HEK293 (cell line): Measurements from ENCODE around the gene PRRT1.

Source experiments
- IKZF3 ChIP-seq: fragments of 450-650 bp; IDR thresholded peaks from 2 replicates; pipeline ENCODE4 v1.5.0; 2018; ENCODE audit warnings: missing biosample characterization, mild to moderate bottlenecking, missing genetic modification characterization, moderate library complexity
- MYNN ChIP-seq: fragments of 450-650 bp; formaldehyde crosslinking; IDR thresholded peaks from 2 replicates; pipeline ENCODE4 v1.5.1; 2016; ENCODE audit warnings: missing biosample characterization, missing genetic modification characterization, borderline replicate concordance
- PRDM1 ChIP-seq: fragments of 450-650 bp; formaldehyde crosslinking; IDR thresholded peaks from 2 replicates; pipeline ENCODE4; 2016; ENCODE audit warnings: missing biosample characterization, missing genetic modification characterization
- WT1 ChIP-seq: fragments of 450-650 bp; formaldehyde crosslinking; IDR thresholded peaks from 2 replicates; pipeline ENCODE4 v1.5.1; 2016; ENCODE audit warnings: missing biosample characterization, missing genetic modification characterization
- YY1 ChIP-seq: fragments of 450-650 bp; formaldehyde crosslinking; IDR thresholded peaks from 2 replicates; pipeline ENCODE4 v1.5.1; 2018; ENCODE audit warnings: missing biosample characterization, missing genetic modification characterization
- ZBTB11 ChIP-seq: fragments of 450-650 bp; formaldehyde crosslinking; conservative IDR thresholded peaks from 2 replicates; pipeline ENCODE4 v1.5.1; 2016; ENCODE audit warnings: low read depth, missing biosample characterization, missing genetic modification characterization
- ZBTB48 ChIP-seq: fragments of 450-650 bp; formaldehyde crosslinking; IDR thresholded peaks from 2 replicates; pipeline ENCODE4 v1.5.1; 2016; ENCODE audit warnings: missing biosample characterization, missing genetic modification characterization
- ZEB2 ChIP-seq: fragments of 450-650 bp; formaldehyde crosslinking; IDR thresholded peaks from 2 replicates; pipeline ENCODE4 v1.5.1; 2016; ENCODE audit warnings: missing biosample characterization, missing genetic modification characterization
- ZNF112 ChIP-seq: fragments of 450-650 bp; formaldehyde crosslinking; IDR thresholded peaks from 2 replicates; pipeline ENCODE4 v1.5.0; 2017; ENCODE audit warnings: missing biosample characterization, missing genetic modification characterization
- ZNF133 ChIP-seq: fragments of 450-650 bp; formaldehyde crosslinking; IDR thresholded peaks from 2 replicates; pipeline ENCODE4 v1.5.1; 2016; ENCODE audit warnings: missing biosample characterization, missing genetic modification characterization
- ZNF138 ChIP-seq: fragments of 450-650 bp; formaldehyde crosslinking; IDR thresholded peaks from 2 replicates; pipeline ENCODE4 v1.5.1; 2016; ENCODE audit warnings: missing biosample characterization, missing genetic modification characterization, borderline replicate concordance
- ZNF2 ChIP-seq: fragments of 450-650 bp; formaldehyde crosslinking; IDR thresholded peaks from 2 replicates; pipeline ENCODE4 v1.5.1; 2016; ENCODE audit warnings: missing biosample characterization, missing genetic modification characterization
- ZNF202 ChIP-seq: fragments of 450-650 bp; formaldehyde crosslinking; IDR thresholded peaks from 2 replicates; pipeline ENCODE4 v1.5.1; 2016; ENCODE audit warnings: missing biosample characterization, missing genetic modification characterization, borderline replicate concordance
- ZNF214 ChIP-seq: fragments of 450-650 bp; formaldehyde crosslinking; IDR thresholded peaks from 2 replicates; pipeline ENCODE4 v1.5.1; 2017; ENCODE audit warnings: missing biosample characterization, mild to moderate bottlenecking, missing genetic modification characterization, borderline replicate concordance
- ZNF223 ChIP-seq: fragments of 450-650 bp; formaldehyde crosslinking; IDR thresholded peaks from 2 replicates; pipeline ENCODE4 v1.5.1; 2016; ENCODE audit warnings: missing biosample characterization, missing genetic modification characterization
- ZNF24 ChIP-seq: fragments of 450-650 bp; formaldehyde crosslinking; IDR thresholded peaks from 2 replicates; pipeline ENCODE4 v1.5.1; 2016; ENCODE audit warnings: missing biosample characterization, missing genetic modification characterization
- ZNF248 ChIP-seq: fragments of 450-650 bp; formaldehyde crosslinking; IDR thresholded peaks from 2 replicates; pipeline ENCODE4 v1.5.1; 2017; ENCODE audit warnings: missing biosample characterization, missing genetic modification characterization
- ZNF266 ChIP-seq: fragments of 450-650 bp; formaldehyde crosslinking; IDR thresholded peaks from 2 replicates; pipeline ENCODE4 v1.5.1; 2016; ENCODE audit warnings: missing biosample characterization, missing genetic modification characterization, low read depth
- ZNF350 ChIP-seq: fragments of 450-650 bp; formaldehyde crosslinking; IDR thresholded peaks from 2 replicates; pipeline ENCODE4 v1.5.0; 2017; ENCODE audit warnings: missing biosample characterization, mild to moderate bottlenecking, missing genetic modification characterization
- ZNF354C ChIP-seq: fragments of 450-650 bp; formaldehyde crosslinking; IDR thresholded peaks from 2 replicates; pipeline ENCODE4 v1.5.1; 2016; ENCODE audit warnings: missing biosample characterization, missing genetic modification characterization, low read depth, borderline replicate concordance
- ZNF398 ChIP-seq: fragments of 450-650 bp; formaldehyde crosslinking; IDR thresholded peaks from 2 replicates; pipeline ENCODE4 v1.5.1; 2017; ENCODE audit warnings: missing biosample characterization, missing genetic modification characterization
- ZNF670 ChIP-seq: fragments of 450-650 bp; formaldehyde crosslinking; IDR thresholded peaks from 2 replicates; pipeline ENCODE4 v1.5.1; 2016; ENCODE audit warnings: missing biosample characterization, missing genetic modification characterization, low read depth
- ZNF701 ChIP-seq: fragments of 450-650 bp; formaldehyde crosslinking; IDR thresholded peaks from 2 replicates; pipeline ENCODE4 v1.5.1; 2016; ENCODE audit warnings: missing biosample characterization, missing genetic modification characterization
- ZNF704 ChIP-seq: fragments of 450-650 bp; formaldehyde crosslinking; IDR thresholded peaks from 2 replicates; pipeline ENCODE4 v1.5.1; 2016; ENCODE audit warnings: missing biosample characterization, missing genetic modification characterization
- ZNF837 ChIP-seq: fragments of 450-650 bp; formaldehyde crosslinking; IDR thresholded peaks from 2 replicates; pipeline ENCODE4 v1.5.1; 2016; ENCODE audit warnings: missing biosample characterization, missing genetic modification characterization
- TF ChIP-seq, protein P1 (sequence below): fragments of 450-650 bp; formaldehyde crosslinking; IDR thresholded peaks from 2 replicates; pipeline ENCODE4 v1.5.1; 2016; ENCODE audit warnings: missing biosample characterization, missing genetic modification characterization
- TF ChIP-seq, protein P2 (sequence below): fragments of 450-650 bp; formaldehyde crosslinking; IDR thresholded peaks from 2 replicates; pipeline ENCODE4 v1.5.1; 2017; ENCODE audit warnings: missing biosample characterization, mild to moderate bottlenecking, missing genetic modification characterization, moderate library complexity
- TF ChIP-seq, protein P3 (sequence below): fragments of 450-650 bp; formaldehyde crosslinking; IDR thresholded peaks from 2 replicates; pipeline ENCODE4 v1.5.1; 2017; ENCODE audit warnings: missing biosample characterization, missing genetic modification characterization

PRRT1 gene

GRCh38 chr6:32176476-32177182 lies 24.9 kb upstream of the PRRT1 start (continued):
- TF ChIP-seq ZNF398 (tag by site-specific recombination), result peak; percentile 91
- TF ChIP-seq ZNF138 (tag by site-specific recombination), result no peak
- TF ChIP-seq, protein P1, sequence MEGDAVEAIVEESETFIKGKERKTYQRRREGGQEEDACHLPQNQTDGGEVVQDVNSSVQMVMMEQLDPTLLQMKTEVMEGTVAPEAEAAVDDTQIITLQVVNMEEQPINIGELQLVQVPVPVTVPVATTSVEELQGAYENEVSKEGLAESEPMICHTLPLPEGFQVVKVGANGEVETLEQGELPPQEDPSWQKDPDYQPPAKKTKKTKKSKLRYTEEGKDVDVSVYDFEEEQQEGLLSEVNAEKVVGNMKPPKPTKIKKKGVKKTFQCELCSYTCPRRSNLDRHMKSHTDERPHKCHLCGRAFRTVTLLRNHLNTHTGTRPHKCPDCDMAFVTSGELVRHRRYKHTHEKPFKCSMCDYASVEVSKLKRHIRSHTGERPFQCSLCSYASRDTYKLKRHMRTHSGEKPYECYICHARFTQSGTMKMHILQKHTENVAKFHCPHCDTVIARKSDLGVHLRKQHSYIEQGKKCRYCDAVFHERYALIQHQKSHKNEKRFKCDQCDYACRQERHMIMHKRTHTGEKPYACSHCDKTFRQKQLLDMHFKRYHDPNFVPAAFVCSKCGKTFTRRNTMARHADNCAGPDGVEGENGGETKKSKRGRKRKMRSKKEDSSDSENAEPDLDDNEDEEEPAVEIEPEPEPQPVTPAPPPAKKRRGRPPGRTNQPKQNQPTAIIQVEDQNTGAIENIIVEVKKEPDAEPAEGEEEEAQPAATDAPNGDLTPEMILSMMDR (tag by site-specific recombination), result no peak
- peak; percentile 65 for TF ChIP-seq IKZF3 (tag by site-specific recombination)
- peak; percentile 34; the same call in 1 of the 2 replicates for TF ChIP-seq ZNF2 (tag by site-specific recombination)
- 0 out of 2 replicates have a peak, but pooled peaks have one; percentile 5 for TF ChIP-seq MYNN (tag by site-specific recombination)
- TF ChIP-seq ZNF248 (tag by site-specific recombination), result no peak
- TF ChIP-seq ZNF223 (tag by site-specific recombination), result 0 out of 2 replicates have a peak, but pooled peaks have one; percentile 31
- no peak for TF ChIP-seq ZNF24 (tag by site-specific recombination)
- no peak for TF ChIP-seq ZNF701 (tag by site-specific recombination)
- TF ChIP-seq, protein P2, sequence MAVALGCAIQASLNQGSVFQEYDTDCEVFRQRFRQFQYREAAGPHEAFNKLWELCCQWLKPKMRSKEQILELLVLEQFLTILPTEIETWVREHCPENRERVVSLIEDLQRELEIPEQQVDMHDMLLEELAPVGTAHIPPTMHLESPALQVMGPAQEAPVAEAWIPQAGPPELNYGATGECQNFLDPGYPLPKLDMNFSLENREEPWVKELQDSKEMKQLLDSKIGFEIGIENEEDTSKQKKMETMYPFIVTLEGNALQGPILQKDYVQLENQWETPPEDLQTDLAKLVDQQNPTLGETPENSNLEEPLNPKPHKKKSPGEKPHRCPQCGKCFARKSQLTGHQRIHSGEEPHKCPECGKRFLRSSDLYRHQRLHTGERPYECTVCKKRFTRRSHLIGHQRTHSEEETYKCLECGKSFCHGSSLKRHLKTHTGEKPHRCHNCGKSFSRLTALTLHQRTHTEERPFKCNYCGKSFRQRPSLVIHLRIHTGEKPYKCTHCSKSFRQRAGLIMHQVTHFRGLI (tag by site-specific recombination), result no peak
- 0 out of 2 replicates have a peak, but pooled peaks have one; percentile 43 for TF ChIP-seq WT1 (tag by site-specific recombination)
- no peak for TF ChIP-seq ZNF354C (tag by site-specific recombination)
- no peak for TF ChIP-seq ZEB2 (tag by site-specific recombination)
- peak; percentile 95 for TF ChIP-seq PRDM1 (tag by site-specific recombination)
- no peak for TF ChIP-seq ZBTB11 (tag by site-specific recombination)
- no peak for TF ChIP-seq ZNF704
- no peak for TF ChIP-seq YY1 (tag by site-specific recombination)
- no peak for TF ChIP-seq ZNF670 (tag by site-specific recombination)
- no peak for TF ChIP-seq ZNF266
- no peak for TF ChIP-seq ZNF350 (tag by site-specific recombination)
- no peak for TF ChIP-seq ZNF112 (tag by site-specific recombination)
- no peak for TF ChIP-seq ZNF202 (tag by site-specific recombination)
- TF ChIP-seq, protein P3, sequence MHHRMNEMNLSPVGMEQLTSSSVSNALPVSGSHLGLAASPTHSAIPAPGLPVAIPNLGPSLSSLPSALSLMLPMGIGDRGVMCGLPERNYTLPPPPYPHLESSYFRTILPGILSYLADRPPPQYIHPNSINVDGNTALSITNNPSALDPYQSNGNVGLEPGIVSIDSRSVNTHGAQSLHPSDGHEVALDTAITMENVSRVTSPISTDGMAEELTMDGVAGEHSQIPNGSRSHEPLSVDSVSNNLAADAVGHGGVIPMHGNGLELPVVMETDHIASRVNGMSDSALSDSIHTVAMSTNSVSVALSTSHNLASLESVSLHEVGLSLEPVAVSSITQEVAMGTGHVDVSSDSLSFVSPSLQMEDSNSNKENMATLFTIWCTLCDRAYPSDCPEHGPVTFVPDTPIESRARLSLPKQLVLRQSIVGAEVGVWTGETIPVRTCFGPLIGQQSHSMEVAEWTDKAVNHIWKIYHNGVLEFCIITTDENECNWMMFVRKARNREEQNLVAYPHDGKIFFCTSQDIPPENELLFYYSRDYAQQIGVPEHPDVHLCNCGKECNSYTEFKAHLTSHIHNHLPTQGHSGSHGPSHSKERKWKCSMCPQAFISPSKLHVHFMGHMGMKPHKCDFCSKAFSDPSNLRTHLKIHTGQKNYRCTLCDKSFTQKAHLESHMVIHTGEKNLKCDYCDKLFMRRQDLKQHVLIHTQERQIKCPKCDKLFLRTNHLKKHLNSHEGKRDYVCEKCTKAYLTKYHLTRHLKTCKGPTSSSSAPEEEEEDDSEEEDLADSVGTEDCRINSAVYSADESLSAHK (tag by site-specific recombination), result no peak
- no peak for TF ChIP-seq ZNF837
- TF ChIP-seq ZBTB48, result no peak
- no peak for TF ChIP-seq ZNF133 (tag by site-specific recombination)
- no peak for TF ChIP-seq ZNF214 (tag by site-specific recombination)
